MM.1S (cell line): ENCODE data around the gene RNF187.
"Not testable (repeated sequence)": the region's sequence is repeated elsewhere in the genome, so short reads cannot be mapped to it uniquely, and the experiment has no call there.

Source experiments
- DNase-seq: peaks from one replicate; pipeline ENCODE4 v3.0.0-alpha.2; 2015
- H2AFZ ChIP-seq: fragments of 300-600 bp; sonication (generic); 2 replicates; pipeline ENCODE4 v1.6.0; 2016; ENCODE audit warnings: antibody characterized with exemption, low read length
- H3F3A ChIP-seq: fragments of 300-600 bp; sonication (generic); 2 replicates; pipeline ENCODE4 v1.6.1; 2016; ENCODE audit warnings: mild to moderate bottlenecking, antibody characterized with exemption, low read length, moderate library complexity, mixed read lengths; ENCODE audit not compliant: insufficient read depth
- H3K27ac ChIP-seq: fragments of 300-600 bp; sonication (generic); 2 replicates; pipeline ENCODE4 v1.5.1; 2016; ENCODE audit warnings: mild to moderate bottlenecking, low read length
- H3K27me3 ChIP-seq: fragments of 300-600 bp; sonication (generic); replicated peaks from 2 replicates; pipeline ENCODE4 v1.6.0; 2016; ENCODE audit warnings: low read length; ENCODE audit not compliant: insufficient read depth
- H3K36me3 ChIP-seq: fragments of 300-600 bp; sonication (generic); replicated peaks from 2 replicates; pipeline ENCODE4 v1.6.1; 2016; ENCODE audit warnings: mild to moderate bottlenecking, low read length, mixed read lengths; ENCODE audit not compliant: insufficient read depth
- H3K4me1 ChIP-seq: fragments of 300-600 bp; sonication (generic); 2 replicates; pipeline ENCODE4 v1.6.1; 2016; ENCODE audit warnings: low read length, mixed read lengths
- H3K4me2 ChIP-seq: fragments of 300-600 bp; sonication (generic); 2 replicates; pipeline ENCODE4 v1.6.0; 2016; ENCODE audit warnings: low read depth, low read length
- H3K4me3 ChIP-seq: fragments of 300-600 bp; sonication (generic); 2 replicates; pipeline ENCODE4 v1.5.1; 2016; ENCODE audit warnings: low read length, mixed read lengths
- H3K79me2 ChIP-seq: fragments of 300-600 bp; sonication (generic); 2 replicates; pipeline ENCODE4 v1.6.1; 2016; ENCODE audit warnings: mixed run types, low read length, mixed read lengths
- H3K9ac ChIP-seq: fragments of 300-600 bp; sonication (generic); 2 replicates; pipeline ENCODE4 v1.6.1; 2016; ENCODE audit warnings: low read length, mixed read lengths
- H3K9me2 ChIP-seq: fragments of 300-600 bp; sonication (generic); replicated peaks from 2 replicates; pipeline ENCODE4 v1.6.1; 2016; ENCODE audit warnings: mild to moderate bottlenecking, low read length, mixed read lengths; ENCODE audit not compliant: insufficient read depth
- H3K9me3 ChIP-seq: fragments of 300-600 bp; sonication (generic); replicated peaks from 2 replicates; pipeline ENCODE4 v1.6.1; 2016; ENCODE audit warnings: mild to moderate bottlenecking, low read length, mixed read lengths; ENCODE audit not compliant: insufficient read depth
- H4K20me1 ChIP-seq: fragments of 300-600 bp; sonication (generic); 2 replicates; pipeline ENCODE4 v1.6.1; 2016; ENCODE audit warnings: mild to moderate bottlenecking, low read length, moderate library complexity, mixed read lengths; ENCODE audit not compliant: insufficient read depth
- CTCF ChIP-seq: fragments of 300-600 bp; sonication (generic); IDR thresholded peaks from 2 replicates; pipeline ENCODE4 v1.5.1; 2016; ENCODE audit warnings: antibody characterized with exemption, low read length, mixed read lengths
- EZH2 ChIP-seq: fragments of 300-600 bp; sonication (generic); optimal IDR thresholded peaks from 2 replicates; pipeline ENCODE3; 2017; ENCODE audit warnings: low read depth, mild to moderate bottlenecking, antibody characterized with exemption, low read length, mixed read lengths
- EZH2phosphoT487 ChIP-seq: fragments of 300-600 bp; sonication (generic); IDR thresholded peaks from 2 replicates; pipeline ENCODE4 v1.6.1; 2018; ENCODE audit warnings: antibody characterized with exemption, low read length

Gene RNF187

GRCh38 chr1:228465141-228465540 is 22.0 kb upstream of the RNF187 start:
- no peaks in the 10 kb centered on the region for H3K9me3 ChIP-seq
- peak overlapping the region; percentile 27 for H3K4me3 ChIP-seq
- H3K27me3 ChIP-seq = no peaks in the 10 kb centered on the region
- peak overlapping the region; percentile 71 for H3K4me2 ChIP-seq
- TF ChIP-seq EZH2 (no peak), CTCF (no peak), EZH2phosphoT487 (no peak)
- H4K20me1 ChIP-seq = no peaks in the 10 kb centered on the region
- no peaks in the 10 kb centered on the region for H3K79me2 ChIP-seq
- H3K9ac ChIP-seq = peak overlapping the region; percentile 24; the same call in 1 of the 2 replicates
- peaks cover 23% of the 10 kb centered on the region for H3K4me1 ChIP-seq
- no peaks in the 10 kb centered on the region for H3K36me3 ChIP-seq
- peak overlapping the region; percentile 47; the same call in 1 of the 2 replicates for H2AFZ ChIP-seq
- no peaks in the 10 kb centered on the region for H3K9me2 ChIP-seq
- H3K27ac ChIP-seq = peak overlapping the region; percentile 54; the same call in 1 of the 2 replicates
- H3F3A ChIP-seq = peaks cover 19% of the 10 kb centered on the region; the same call in 1 of the 2 replicates
- no peak for DNase-seq

- Histone ChIP-seq H3K4me2 (peak overlapping the region; percentile 71), H3K79me2 (no peaks in the 10 kb centered on the region), H4K20me1 (no peaks in the 10 kb centered on the region), H3K4me3 (peak overlapping the region; percentile 27), H3K9me3 (no peaks in the 10 kb centered on the region), H3K4me1 (peaks cover 23% of the 10 kb centered on the region), H3K27me3 (no peaks in the 10 kb centered on the region), H2AFZ (peak overlapping the region; percentile 56), H3F3A (peaks cover 19% of the 10 kb centered on the region; the same call in 1 of the 2 replicates), H3K27ac (peak overlapping the region; percentile 54; the same call in 1 of the 2 replicates), H3K9me2 (no peaks in the 10 kb centered on the region), H3K36me3 (no peaks in the 10 kb centered on the region), H3K9ac (peak overlapping the region; percentile 24; the same call in 1 of the 2 replicates)
- TF ChIP-seq EZH2 (no peak), CTCF (no peak), EZH2phosphoT487 (no peak)
- peak; percentile 87 for DNase-seq
Observed at GRCh38 chr1:228465571-228466146, 21.5 kb upstream of the RNF187 start.

GRCh38 chr1:228468188-228468587 is 19.0 kb upstream of the RNF187 start:
- H4K20me1 ChIP-seq, H2AFZ ChIP-seq, DNase-seq, H3K27me3 ChIP-seq, H3K9me3 ChIP-seq, H3K9ac ChIP-seq, H3K36me3 ChIP-seq, H3K9me2 ChIP-seq, H3K4me2 ChIP-seq, H3K4me3 ChIP-seq, H3K79me2 ChIP-seq, H3K27ac ChIP-seq: not testable (repeated sequence)
- Histone ChIP-seq H3F3A (peaks cover 19% of the 10 kb centered on the region; the same call in 1 of the 2 replicates), H3K4me1 (peaks cover 37% of the 10 kb centered on the region)
